ENCODE results near the gene CKMT1B.
"Not testable (repeated sequence)": the region's sequence is repeated elsewhere in the genome, so short reads cannot be mapped to it uniquely, and the experiment has no call there.

DNA sequence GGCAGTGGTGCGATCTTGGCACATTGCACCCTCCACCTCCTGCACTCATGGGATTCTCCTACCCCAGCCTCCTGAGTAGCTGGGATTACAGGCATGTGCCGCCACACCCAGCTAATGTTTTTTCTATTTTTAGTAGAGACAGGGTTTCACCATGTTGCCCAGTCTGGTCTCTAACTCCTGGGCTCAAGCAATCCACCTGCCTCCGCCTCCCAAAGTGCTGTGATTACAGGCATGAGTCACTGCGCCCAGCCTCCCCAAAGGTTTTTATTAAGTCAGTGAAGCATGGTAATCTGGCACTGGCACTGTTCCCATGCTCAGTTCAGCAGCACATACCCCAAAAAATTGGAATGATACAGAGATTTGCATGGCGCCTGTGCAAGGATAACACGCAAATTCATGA lies 8.4 kb downstream of the CKMT1B start:
- TF ChIP-seq, protein P1, sequence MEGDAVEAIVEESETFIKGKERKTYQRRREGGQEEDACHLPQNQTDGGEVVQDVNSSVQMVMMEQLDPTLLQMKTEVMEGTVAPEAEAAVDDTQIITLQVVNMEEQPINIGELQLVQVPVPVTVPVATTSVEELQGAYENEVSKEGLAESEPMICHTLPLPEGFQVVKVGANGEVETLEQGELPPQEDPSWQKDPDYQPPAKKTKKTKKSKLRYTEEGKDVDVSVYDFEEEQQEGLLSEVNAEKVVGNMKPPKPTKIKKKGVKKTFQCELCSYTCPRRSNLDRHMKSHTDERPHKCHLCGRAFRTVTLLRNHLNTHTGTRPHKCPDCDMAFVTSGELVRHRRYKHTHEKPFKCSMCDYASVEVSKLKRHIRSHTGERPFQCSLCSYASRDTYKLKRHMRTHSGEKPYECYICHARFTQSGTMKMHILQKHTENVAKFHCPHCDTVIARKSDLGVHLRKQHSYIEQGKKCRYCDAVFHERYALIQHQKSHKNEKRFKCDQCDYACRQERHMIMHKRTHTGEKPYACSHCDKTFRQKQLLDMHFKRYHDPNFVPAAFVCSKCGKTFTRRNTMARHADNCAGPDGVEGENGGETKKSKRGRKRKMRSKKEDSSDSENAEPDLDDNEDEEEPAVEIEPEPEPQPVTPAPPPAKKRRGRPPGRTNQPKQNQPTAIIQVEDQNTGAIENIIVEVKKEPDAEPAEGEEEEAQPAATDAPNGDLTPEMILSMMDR (IDR thresholded peaks at IDR 0.05), result not testable (repeated sequence)
- not testable (repeated sequence) for TF ChIP-seq EMX1, ZBTB43 (CRISPR knock-in tag; IDR thresholded peaks at IDR 0.05)

Data from WTC11 (cell line).